HEK293T (cell line): ENCODE data around the gene CTTNBP2.
A peak's percentile ranks its signal among the peaks of the same experiment; 100 is the strongest.

Source experiments
- CTCF ChIA-PET: fragments of 350-600 bp; formaldehyde crosslinking; extraction: SDS; loops from one replicate; lab custom pipeline; 2021; ENCODE audit warnings: antibody characterized with exemption, inconsistent platforms; lab: Yijun Ruan, JAX
- POLR2A ChIA-PET: fragments of 350-600 bp; formaldehyde crosslinking; extraction: SDS; loops from one replicate; lab custom pipeline; 2020; ENCODE audit warnings: antibody characterized with exemption, inconsistent platforms; lab: Yijun Ruan, JAX
- DNase-seq: peaks from one replicate; pipeline ENCODE4 v3.0.0; 2012; ENCODE audit warnings: mixed read lengths; ENCODE audit errors: extremely low spot score
- ARNT ChIP-seq: fragments of 450-650 bp; IDR thresholded peaks from 2 replicates; pipeline ENCODE4 v1.6.1; 2017; ENCODE audit warnings: mild to moderate bottlenecking
- BHLHE40 ChIP-seq: fragments of 450-650 bp; IDR thresholded peaks from 2 replicates; pipeline ENCODE4 v1.6.1; 2016; ENCODE audit warnings: mild to moderate bottlenecking, moderate library complexity, borderline replicate concordance
- CTBP1 ChIP-seq: fragments of 450-650 bp; IDR thresholded peaks from 2 replicates; pipeline ENCODE4 v1.6.1; 2016; ENCODE audit warnings: borderline replicate concordance
- ELF4 ChIP-seq: fragments of 450-650 bp; IDR thresholded peaks from 2 replicates; pipeline ENCODE4 v1.6.1; 2017; ENCODE audit warnings: antibody characterized with exemption
- FOXA1 ChIP-seq: fragments of 450-650 bp; IDR thresholded peaks from 2 replicates; pipeline ENCODE4 v1.6.1; 2016; ENCODE audit warnings: mild to moderate bottlenecking
- FOXK2 ChIP-seq: fragments of 450-650 bp; IDR thresholded peaks from 2 replicates; pipeline ENCODE4 v1.6.1; 2016; ENCODE audit warnings: mild to moderate bottlenecking
- FOXM1 ChIP-seq: fragments of 450-650 bp; IDR thresholded peaks from 2 replicates; pipeline ENCODE4 v1.6.1; 2017; ENCODE audit warnings: mild to moderate bottlenecking, borderline replicate concordance
- HDGF ChIP-seq: fragments of 450-650 bp; IDR thresholded peaks from 2 replicates; pipeline ENCODE4 v1.6.1; 2017; ENCODE audit warnings: antibody characterized with exemption, borderline replicate concordance
- L3MBTL2 ChIP-seq: fragments of 450-650 bp; conservative IDR thresholded peaks from 2 replicates; pipeline ENCODE4 v1.6.1; 2016; ENCODE audit warnings: mild to moderate bottlenecking
- LEF1 ChIP-seq: fragments of 450-650 bp; IDR thresholded peaks from 2 replicates; pipeline ENCODE4 v1.6.1; 2017; ENCODE audit warnings: mild to moderate bottlenecking, borderline replicate concordance
- NFRKB ChIP-seq: fragments of 450-650 bp; IDR thresholded peaks from 2 replicates; pipeline ENCODE4 v1.6.1; 2016; ENCODE audit warnings: mild to moderate bottlenecking, moderate library complexity
- PKNOX1 ChIP-seq: fragments of 450-650 bp; IDR thresholded peaks from 2 replicates; pipeline ENCODE4 v1.6.1; 2016
- SP1 ChIP-seq: fragments of 450-650 bp; IDR thresholded peaks from 2 replicates; pipeline ENCODE4 v1.6.1; 2017
- SUZ12 ChIP-seq: fragments of 450-650 bp; IDR thresholded peaks from 2 replicates; pipeline ENCODE4 v1.6.1; 2016; ENCODE audit warnings: mild to moderate bottlenecking
- TARDBP ChIP-seq: fragments of 450-650 bp; IDR thresholded peaks from 2 replicates; pipeline ENCODE4 v1.6.1; 2016
- ZNF384 ChIP-seq: fragments of 450-650 bp; IDR thresholded peaks from 2 replicates; pipeline ENCODE4 v1.6.1; 2016

CTTNBP2 gene

GRCh38 chr7:117835016-117835664 lies 38.1 kb downstream of the CTTNBP2 start:
- TF ChIP-seq LEF1 (no peak), FOXK2 (no peak), FOXA1 (no peak), SUZ12 (no peak), TARDBP (no peak), ARNT (no peak), BHLHE40 (no peak)
- no peak for DNase-seq
- CTCF ChIA-PET: no interaction called here
- POLR2A ChIA-PET: no interaction called here

- ChIA-PET POLR2A (no interaction called here), CTCF (no interaction called here)
- DNase-seq: no peak
- TF ChIP-seq LEF1: no peak
- no peak for TF ChIP-seq PKNOX1
- no peak for TF ChIP-seq HDGF
- TF ChIP-seq FOXM1: no peak
- TF ChIP-seq ELF4: no peak
- no peak for TF ChIP-seq FOXK2
- TF ChIP-seq SUZ12: no peak
- no peak for TF ChIP-seq NFRKB
- no peak for TF ChIP-seq BHLHE40
- TF ChIP-seq SP1: no peak
- no peak for TF ChIP-seq TARDBP
- TF ChIP-seq FOXA1: no peak
- no peak for TF ChIP-seq ZNF384
- no peak for TF ChIP-seq L3MBTL2
- no peak for TF ChIP-seq ARNT
- no peak for TF ChIP-seq CTBP1
Measured at GRCh38 chr7:117830422-117830954, 42.8 kb downstream of the CTTNBP2 start.

- ChIA-PET CTCF (no interaction called here), POLR2A (no interaction called here)
- TF ChIP-seq TARDBP (no peak), ARNT (no peak), HDGF (no peak)
Measured at GRCh38 chr7:117829450-117830117, 43.7 kb downstream of the CTTNBP2 start.

GRCh38 chr7:117828825-117829224 lies 44.4 kb downstream of the CTTNBP2 start:
- no peak for DNase-seq
- TF ChIP-seq PKNOX1: 0 out of 2 replicates have a peak, but pooled peaks have one; percentile 5
- no peak for TF ChIP-seq SP1
- POLR2A ChIA-PET: no interaction called here
- CTCF ChIA-PET: no interaction called here

More at GRCh38 chr7:117829450-117830117, 43.7 kb downstream of the CTTNBP2 start:
- DNase-seq: no peak

GRCh38 chr7:117827862-117828261 lies 45.4 kb downstream of the CTTNBP2 start:
- no peak for DNase-seq
- POLR2A ChIA-PET: no interaction called here
- TF ChIP-seq BHLHE40 (no peak), FOXM1 (no peak), TARDBP (no peak), ELF4 (no peak), CTBP1 (no peak), SP1 (no peak), HDGF (no peak), SUZ12 (no peak), L3MBTL2 (no peak), FOXA1 (no peak), FOXK2 (no peak), ZNF384 (no peak), LEF1 (no peak), NFRKB (no peak)
- CTCF ChIA-PET: no interaction called here

GRCh38 chr7:117825132-117825531 lies 48.1 kb downstream of the CTTNBP2 start:
- TF ChIP-seq LEF1: no peak
- TF ChIP-seq BHLHE40: no peak
- TF ChIP-seq PKNOX1: no peak
- TF ChIP-seq ARNT: no peak
- no peak for TF ChIP-seq HDGF
- TF ChIP-seq ZNF384: no peak
- TF ChIP-seq SP1: no peak
- ChIA-PET CTCF (no interaction called here), POLR2A (no interaction called here)
- DNase-seq: no peak
